ENCODE data around the gene MEGF11.

Gene MEGF11

DNA sequence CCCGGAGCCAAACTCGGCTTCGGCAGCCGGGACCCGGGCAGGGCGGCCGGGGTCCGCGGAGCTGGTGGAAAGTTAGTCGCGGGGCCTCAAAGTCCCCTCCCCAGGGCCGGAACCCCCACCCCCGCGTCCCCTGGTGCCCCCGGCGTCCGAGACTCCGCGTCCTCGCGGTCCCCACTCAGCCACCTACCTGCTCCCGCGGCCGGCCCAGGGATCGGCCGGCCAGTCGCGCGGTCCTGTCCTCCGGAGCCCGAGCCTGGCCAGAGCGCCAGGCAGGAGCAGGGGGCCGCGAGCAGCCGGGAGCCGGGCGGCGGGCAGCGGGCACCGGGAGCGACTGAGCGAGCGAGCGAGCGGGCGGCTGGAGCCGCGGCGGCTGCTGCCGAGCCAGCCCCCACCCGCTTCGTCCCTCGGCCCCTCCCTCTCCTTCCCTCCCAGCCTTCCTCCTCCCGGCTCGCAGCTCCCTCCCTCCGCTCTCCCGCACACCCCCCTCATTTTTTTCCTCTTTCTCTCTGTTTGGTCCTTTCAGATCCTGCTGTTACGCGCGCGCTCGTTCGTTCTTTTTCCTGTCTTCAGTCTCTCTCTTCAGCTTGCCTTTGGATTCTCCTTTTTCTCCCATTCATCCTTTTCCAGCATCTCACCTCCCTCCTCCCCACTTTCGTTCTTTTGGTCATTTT, at the start of gene MEGF11:
TSS of gene MEGF11 (minus strand) at position 333 of the 671 bp plus-strand sequence. CDS start 125,347 bp downstream, outside the sequence.
- DNase-seq (ENCODE audit: low read depth) = no peak

DNA sequence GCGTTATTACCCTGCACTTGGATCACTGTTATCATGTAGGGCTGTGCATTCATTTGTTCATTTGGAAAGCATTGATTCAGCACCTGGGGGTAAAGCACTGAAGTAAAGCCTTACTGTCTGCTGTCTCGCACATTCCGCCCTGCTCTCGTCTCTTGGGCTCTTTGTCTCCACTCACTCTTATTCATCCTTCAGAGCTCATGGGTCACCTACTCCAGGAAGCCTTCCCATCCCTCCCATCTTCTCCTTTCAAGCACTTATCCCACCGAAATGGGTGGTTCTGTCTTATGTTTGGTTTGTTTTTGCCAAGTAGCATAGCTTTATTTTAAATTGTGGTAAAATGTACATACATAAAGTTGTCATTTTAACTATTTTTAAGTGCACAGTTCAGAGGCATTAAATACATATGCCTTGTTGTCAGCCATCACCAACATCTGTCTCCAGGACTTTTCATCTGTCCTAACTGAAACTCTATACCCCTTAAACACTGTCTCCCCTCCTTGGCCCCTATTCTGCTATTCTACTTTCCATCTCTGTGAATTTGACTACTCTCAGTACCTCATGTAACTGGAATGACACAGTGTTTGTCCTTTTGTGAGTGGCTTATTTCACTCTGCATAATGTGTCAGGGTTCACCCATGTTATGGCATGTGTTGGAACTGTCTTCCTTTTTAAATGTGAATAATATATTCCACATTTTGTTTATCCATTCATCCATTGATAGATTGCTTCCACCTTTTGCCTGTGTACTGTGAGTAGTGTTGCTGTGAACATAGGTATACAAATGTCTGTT, 49.1 kb upstream of the MEGF11 start:
- no peak for DNase-seq (ENCODE audit: low read depth)

DNA sequence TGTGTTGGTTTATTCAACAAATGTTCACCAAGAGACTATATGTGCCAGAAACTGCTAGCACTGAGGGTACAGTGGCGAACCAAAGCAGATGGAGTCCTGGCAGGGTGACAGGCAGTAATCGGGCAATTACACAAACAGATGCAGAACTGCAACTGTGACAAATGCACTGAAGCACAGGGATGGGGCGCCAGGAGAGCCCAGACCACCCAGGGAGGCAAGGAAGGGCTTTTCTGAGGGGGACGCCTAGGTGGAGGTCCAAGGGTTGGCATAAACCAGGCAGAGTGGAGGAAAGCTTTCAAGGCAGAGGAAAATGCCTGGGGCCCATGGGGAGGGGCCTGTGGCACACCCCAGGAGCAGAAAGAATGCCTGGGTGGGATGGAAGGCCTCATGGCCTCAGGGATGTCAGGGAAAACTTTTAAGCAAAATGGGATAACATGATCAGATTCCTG, 45.3 kb upstream of the MEGF11 start:
- DNase-seq (ENCODE audit: low read depth) = no peak

DNA sequence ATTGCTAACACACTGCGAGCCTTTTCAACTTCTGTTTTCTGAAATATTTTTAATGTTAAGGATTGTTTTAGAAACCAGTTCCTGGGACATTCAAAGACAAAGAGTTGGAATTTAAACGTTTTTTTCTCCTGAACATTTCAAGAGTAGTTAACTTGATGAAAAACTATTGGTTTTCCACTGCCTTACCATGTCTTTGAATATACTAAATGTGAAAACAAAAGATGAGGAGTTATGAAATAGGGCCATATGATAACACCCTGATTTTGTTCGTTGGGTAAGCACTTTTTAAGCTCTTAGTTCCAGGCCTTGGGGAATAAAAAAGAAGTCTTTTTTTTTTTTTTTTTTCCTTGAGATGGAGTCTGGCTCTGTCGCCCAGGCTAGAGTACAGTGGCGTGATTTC, 42.6 kb upstream of the MEGF11 start:
- DNase-seq (ENCODE audit: low read depth) = no peak

DNA sequence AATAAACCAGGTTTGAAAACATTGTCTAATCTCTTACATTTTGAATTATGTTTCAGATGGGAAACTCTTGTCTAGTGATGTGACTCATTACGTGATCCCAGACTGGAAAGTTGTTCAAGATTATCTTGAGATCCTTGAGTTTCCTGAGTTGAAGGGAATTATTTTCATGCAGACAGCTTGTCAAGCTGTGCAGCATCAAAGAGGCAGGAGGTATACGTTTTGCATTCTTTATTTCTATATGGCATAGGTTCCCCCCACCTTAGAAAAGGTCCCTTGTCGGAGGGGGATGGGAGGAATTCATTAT, 41.3 kb upstream of the MEGF11 start:
- DNase-seq (ENCODE audit: low read depth) = no peak

DNA sequence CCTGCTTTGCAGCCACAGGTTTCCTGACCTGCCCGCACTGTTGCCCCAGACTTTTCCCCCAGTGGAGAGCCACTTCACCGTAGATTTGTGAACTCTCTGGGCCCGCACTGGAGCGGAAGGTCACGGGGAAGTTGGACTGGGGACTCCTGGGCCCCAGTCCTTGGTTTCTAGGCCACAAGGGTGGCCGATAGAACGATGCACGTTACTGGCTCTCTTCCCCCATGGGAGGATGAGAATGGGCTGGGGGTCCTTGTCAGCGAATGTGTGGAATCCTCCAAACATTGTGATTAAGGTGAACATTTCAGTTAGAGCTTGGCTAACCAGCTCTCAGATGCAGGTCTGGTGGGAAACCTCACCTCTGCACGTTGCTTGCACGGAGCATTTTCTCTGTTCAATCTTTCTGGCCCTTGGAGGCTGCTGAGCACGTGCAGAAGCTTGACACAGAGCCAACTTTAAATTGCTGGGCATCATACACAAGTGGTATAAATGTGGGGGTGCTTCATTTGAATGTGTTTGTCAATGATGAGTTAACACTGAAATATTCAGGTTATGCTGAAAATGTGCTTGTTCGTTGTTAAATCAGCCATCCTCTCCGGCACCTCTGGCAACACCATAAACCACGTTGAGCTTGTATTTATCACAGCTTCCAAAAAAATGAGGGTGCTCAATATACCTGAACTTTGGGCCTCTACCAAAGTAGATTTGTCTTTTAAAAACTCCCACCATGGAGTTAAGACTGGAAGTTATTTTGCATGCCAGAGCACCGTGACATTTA, 40.8 kb upstream of the MEGF11 start:
- peak; percentile 2 for DNase-seq (ENCODE audit: low read depth)

DNA sequence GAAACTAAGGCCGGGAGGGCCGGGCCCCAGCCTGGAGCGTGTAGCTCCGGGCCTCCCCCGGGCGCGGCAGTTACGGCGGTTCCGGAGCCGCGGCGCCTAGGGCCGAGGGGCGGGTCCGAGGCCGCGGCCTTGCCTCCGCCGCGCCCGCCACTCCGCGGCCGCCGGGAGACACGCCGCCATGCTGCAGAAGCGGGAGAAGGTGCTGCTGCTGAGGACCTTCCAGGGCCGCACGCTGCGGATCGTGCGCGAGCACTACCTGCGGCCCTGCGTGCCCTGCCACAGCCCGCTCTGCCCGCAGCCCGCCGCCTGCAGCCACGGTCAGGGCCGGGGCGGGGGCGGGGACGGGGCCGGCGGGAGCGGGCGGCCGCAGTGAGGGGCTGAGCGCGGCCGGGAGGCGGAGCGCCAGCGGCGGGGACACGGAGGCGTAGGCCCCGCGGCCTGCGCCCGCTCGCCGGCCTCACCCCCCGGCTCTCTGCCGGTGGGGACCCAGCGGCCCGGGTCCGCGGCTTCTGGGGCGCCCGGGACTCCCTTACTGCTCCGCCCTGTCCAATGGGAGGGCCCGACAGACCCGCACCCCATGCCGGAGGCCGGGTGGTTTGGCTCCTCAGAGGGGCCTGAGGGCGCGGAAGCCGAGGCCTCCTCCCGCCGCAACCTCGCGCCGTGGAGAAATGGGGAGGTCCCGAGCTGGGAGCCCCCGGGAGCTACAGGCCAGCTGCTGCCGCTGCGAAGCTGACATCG, 40.0 kb upstream of the MEGF11 start, which contains the start of gene DIS3L:
TSS of gene DIS3L (plus strand) at position 150 of the 738 bp plus-strand sequence. CDS start at position 179, 29 bp downstream.
- DNase-seq (ENCODE audit: low read depth) = peak; percentile 47

DNA sequence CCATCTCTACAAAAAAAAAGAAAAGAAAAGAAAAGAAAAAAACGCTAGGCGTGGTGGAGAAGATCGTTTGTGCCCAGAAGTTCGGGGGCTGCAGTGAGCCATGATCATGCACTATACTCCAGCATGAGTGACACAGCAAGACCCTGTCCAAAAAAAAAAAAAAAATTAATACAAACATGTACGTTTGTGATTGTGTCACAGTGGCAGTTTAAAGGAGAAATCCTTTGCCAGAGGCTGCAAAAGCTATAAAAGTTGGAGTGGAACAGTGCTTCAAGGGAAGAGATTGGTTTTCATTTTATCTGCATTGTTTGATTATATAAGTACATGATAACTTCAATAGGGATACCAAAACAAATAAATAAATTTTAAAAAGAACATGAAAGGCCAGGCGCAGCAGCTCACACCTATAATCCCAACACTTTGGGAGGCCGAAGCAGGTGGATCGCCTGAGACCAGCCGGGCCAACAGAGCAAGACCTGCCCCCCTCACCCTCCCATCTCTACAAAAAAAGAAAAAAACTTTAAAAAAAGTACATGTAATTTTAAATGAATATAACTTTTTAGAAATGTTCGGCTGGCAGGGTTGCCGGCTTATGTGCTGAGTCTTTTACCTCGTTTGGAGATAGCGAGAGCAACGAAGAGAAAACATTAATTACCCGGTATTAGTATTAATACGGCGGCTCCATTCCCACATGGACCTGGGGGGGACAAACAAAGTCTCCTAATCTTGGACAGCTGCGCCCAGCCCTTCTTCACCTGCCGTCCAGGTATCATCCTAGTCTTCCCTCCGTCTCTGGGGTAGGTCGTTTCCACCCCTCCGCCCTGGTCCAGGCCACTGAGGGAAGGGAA, 39.2 kb upstream of the MEGF11 start:
- DNase-seq (ENCODE audit: low read depth) = no peak

DNA sequence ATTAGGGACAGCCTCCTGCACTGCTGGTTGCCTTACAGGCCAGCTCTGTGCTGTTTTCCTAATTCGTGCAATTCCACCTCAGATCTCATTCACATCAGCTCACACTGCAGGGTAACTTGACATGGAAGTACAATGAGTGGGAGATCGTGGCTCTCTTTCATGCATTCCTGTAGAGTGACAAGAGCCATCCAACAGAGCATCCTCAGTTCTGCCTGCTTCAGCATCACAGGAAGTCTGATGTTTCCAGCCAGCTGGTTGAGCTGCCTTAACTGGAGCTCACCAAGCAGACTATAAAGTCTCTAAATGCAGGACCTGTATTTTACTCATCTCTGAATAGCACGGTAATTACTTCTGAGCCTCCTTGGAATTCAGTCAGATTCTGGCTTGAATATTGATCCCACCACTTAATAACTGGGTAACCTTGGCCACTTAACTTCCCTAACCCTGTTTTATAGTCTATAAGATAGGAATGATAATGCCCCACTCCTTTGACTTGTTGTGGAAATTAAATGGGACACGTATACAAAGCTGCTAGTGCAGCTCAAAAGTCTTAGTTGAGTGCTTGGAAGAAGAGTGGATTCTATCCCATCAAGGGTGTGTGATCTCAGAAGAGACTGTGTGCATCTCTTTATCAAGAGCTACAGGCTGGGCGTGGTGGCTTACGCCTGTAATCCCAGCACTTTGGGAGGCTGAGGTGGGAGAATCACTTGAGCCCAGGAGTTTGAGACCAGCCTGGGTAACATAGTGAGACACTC, 38.4 kb upstream of the MEGF11 start:
- no peak for DNase-seq (ENCODE audit: low read depth)

DNA sequence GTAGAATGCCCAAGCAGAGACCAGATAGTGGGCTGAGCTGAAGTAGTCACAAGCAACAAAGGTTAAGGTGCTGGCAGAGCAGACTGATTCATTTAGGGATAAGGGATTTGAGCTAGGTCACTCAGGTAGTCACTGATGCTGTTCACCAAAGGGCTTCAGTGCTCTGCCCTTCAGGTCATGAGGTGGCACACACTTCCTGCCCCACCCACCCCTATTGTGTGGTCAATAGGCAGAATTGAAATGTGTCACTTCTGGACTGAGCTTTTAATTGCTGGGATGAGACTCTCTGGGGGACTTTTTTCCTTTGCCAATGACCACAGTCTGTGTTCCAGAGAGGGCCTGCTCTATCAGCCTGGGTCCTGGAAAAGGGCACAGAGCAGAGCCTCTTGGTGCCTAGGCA, 37.0 kb upstream of the MEGF11 start:
- no peak for DNase-seq (ENCODE audit: low read depth)

DNA sequence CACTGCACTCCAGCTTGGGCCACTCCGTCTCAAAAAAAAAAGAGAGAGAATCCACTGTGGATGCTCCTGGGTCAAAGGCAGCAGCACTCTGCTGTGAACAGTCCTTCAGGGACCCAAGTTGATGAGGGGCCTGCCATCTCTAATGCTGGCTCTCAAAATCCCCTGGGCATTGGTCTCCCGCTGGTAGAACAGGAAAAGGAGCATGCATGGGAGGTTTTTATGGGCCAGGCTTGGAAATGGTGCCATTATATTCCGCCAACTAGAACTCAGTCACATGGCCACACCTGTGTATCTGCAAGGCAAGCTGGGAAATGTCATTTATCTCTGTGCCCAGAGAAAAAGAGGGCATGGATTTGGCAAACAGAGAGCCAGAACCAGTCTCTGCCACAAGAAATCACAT, 36.5 kb upstream of the MEGF11 start:
- DNase-seq (ENCODE audit: low read depth) = no peak

DNA sequence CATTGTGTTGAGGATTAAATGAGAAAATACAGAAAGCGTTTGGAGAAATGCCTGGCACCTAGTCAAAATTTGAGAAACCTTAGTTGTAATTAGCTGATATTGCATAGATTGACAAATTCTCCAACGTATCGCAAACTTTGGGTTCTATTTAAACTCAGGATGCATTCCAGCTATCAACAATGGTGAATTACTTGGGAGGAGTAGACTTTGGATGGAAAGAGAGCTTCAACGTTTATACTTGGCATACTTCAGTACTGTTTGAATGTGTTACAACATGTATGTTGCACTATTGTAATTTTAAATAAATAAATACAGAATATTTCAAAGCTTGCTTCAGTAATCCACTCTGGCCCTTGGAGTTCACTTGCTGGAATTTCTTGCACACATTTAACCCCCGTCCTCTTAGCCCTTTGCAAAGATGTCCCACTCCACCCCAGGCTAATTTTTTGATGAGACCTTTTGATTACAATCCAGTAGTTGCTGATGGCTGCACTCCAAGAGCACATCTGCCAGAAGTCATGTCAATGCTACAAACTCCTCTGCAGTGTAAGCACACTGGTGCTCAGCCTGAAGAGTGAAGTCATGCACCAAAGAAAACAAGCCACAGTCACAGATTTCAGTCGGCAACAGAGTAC, 35.1 kb upstream of the MEGF11 start:
- DNase-seq (ENCODE audit: low read depth) = no peak

DNA sequence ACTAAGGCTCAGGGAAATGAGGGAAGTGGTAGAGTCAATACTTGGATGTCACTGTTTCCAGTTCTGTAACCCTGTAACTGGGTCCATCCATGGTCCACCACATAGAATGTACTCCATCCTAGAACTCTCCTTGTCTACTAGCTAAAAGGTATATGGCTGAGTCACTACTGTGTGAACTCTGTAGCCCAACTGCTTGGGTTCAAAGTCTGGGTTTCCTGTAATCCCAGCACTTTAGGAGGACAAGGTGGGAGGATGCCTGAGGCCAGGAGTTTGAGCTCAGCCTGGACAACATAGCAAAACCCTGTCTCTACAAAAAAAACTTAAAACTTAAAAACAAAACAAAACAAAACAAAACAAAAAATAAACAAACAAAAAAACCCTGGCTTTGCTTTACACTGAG, 34.5 kb upstream of the MEGF11 start:
- no peak for DNase-seq (ENCODE audit: low read depth)

DNA sequence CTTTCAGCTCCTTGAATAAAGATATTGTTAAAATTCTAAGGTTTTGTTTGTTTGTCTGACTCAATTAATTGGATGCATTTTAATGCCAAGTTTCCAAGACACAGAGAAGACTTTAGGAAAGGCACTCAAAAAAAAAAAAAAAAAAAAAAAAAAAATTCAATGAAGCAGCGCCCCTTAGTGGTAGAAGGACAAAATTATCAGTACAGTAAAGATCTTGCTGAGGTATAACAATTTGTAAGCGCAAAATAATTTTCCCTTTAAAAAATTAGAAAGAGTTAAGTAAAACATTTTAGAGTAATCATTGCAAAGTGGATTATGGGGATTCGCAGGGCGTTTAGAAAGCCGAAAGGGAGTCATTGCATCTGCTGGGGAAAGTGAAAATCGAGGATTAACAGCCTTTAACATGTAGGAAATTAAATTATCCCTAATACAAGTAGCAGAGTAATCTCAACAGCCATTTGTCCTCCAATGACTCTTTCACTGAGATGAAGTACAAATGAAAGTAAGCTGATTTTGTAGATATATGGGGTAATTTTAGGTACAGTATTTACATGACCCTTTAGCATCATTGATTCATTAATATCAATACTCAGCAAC, 34.0 kb upstream of the MEGF11 start:
- DNase-seq (ENCODE audit: low read depth) = no peak

DNA sequence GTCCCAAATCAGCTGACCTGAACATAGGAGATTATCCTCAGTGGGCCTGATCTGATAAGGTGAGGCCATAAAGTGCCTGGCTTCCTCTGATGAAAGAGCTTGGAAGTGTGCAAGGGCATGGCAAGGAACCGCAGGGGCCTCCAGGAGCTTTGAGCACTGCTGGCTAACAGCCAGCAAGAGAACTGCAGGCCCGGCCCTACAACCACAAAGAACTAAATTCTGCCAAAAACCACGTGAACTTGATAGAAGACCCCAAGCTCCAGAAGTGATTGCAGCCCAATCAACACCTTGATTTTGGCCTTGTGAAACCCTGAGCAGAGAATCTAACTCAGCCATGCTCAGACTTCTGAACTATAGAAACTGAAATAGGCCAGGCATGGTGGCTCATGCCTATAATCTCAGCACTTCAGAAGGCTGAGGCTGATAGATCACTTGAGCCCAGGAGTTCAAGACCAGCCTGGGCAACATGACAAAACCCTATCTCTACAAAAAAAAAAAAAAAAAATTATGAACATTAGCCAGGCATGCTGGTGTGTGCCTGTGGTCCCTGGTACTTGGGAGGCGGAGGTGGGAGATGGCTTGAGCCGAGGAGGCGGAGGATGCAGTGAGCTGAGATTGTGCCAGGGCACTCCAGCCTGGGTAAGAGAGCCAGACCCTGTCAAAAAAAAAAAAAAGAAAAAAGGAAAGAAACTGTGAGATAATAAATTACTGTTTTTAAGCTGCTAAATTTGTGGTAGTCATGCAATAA, 32.2 kb upstream of the MEGF11 start:
- peak; percentile 52 for DNase-seq (ENCODE audit: low read depth)

DNA sequence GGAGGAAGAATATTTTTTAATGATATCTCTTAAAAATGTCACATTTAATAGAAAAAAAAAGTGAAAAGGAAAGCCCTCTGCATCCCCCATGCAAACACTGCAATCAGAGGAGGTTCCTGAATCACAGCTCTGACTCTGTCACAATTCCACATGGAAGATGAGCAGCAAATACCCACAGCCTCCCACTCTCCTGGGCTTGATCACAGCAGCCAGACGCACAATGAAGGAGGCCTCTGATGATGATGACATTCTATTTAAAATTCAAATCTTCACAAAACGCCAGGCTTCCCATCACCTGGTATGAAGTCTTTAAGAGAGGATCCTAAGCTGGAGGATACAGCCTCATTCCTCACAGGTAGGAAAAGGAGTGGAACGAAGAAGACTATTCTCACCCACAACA, 30.7 kb upstream of the MEGF11 start:
- DNase-seq (ENCODE audit: low read depth) = no peak

DNA sequence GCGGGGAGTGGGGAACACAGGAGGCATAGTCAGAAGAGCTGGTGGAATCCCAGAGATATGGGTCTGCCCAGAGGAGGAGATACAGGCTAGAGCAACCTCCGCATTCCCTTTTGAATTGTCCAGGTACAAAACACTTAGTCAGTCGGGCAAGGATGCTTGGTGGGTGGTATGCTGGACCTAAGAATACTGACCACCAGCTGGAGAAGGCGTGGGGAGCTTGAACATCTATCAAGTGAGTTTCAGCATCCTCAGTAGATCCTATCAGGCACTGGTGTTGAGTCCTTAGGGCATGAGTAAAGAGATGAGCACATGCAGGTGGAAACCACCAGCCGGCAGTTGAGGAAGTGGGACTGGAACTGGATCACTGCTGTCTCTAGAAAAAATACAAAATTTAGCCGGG, 25.1 kb upstream of the MEGF11 start:
- DNase-seq (ENCODE audit: low read depth) = no peak

DNA sequence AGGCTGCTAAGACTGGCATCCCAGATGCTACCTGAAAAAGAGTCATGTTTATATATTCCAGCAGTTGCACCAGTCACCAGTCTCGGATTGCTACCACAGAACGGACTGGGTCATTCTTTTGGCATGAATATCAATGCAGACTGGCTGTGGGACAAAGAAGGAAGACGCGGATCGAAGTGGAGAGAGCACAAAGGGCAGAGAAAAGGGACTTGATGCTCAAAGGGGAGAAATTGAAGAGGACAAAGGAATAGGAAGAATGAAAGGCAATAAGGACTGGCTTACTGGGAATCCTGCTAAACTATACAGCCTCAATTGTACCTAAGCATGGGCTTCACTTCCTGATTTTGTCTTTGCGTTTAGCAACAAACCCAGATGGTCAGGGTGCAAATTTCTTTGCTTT, 24.5 kb upstream of the MEGF11 start:
- DNase-seq (ENCODE audit: low read depth) = no peak

DNA sequence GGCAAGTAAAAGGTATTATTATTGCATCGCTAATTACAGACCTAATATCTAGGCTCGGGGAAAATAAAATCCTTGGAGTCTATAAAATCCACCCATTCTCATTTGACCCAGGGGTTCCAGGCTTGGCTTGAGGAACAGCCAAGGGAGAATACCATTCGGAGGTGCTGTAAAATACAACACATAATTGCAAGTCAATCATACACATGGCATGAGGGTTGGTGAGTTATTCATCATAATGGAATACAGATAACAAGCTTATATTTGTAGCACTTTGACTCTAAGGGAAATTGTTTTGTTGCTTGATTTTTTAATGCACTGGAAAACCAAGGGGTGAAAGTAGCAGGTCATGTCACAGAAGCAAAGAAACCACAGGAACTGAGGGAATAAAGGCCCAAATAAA, 23.0 kb upstream of the MEGF11 start:
- no peak for DNase-seq (ENCODE audit: low read depth)
